Neutrophil (primary cell): ENCODE results near the gene SARM1.

Source experiments
- H3K27ac ChIP-seq: fragments of 200-600 bp; sonication (generic); 2 replicates; pipeline ENCODE4 v1.5.1; 2016; ENCODE audit warnings: mild to moderate bottlenecking, moderate library complexity
- H3K27me3 ChIP-seq: fragments of 200-600 bp; sonication (generic); 2 replicates; pipeline ENCODE4 v1.6.0; 2016; ENCODE audit warnings: mild to moderate bottlenecking
- H3K36me3 ChIP-seq: fragments of 200-600 bp; sonication (generic); 2 replicates; pipeline ENCODE4 v1.5.1; 2017
- H3K4me1 ChIP-seq, 2 experiments: fragments of 200-600 bp in 1 of 2; sonication (generic) in 1 of 2; 1 replicate in 1 of 2; 2 replicates in 1 of 2; pipeline versions ENCODE4 v1.5.1 to v1.6.1; 2013 to 2016; ENCODE audit warnings: low read depth in 1 of 2, low read length in 1 of 2, mild to moderate bottlenecking in 1 of 2, moderate library complexity in 1 of 2; ENCODE audit not compliant: control insufficient read depth in 1 of 2, insufficient read depth in 1 of 2
- H3K4me3 ChIP-seq, 2 experiments: fragments of 200-600 bp in 1 of 2; sonication (generic) in 1 of 2; 1 replicate in 1 of 2; 2 replicates in 1 of 2; pipeline ENCODE4 v1.5.1; 2013 to 2016; ENCODE audit warnings: low read depth in 1 of 2, low read length in 1 of 2, mild to moderate bottlenecking in 1 of 2, moderate library complexity in 1 of 2
- H3K9me3 ChIP-seq: fragments of 200-600 bp; sonication (generic); 2 replicates; pipeline ENCODE4 v1.5.1; 2016
- CTCF ChIP-seq: fragments of 200-600 bp; sonication (generic); IDR thresholded peaks from 2 replicates; pipeline ENCODE4 v1.5.1; 2016; ENCODE audit warnings: antibody characterized with exemption

Gene SARM1

GRCh38 chr17:28327031-28327607 lies 44.4 kb upstream of the SARM1 start:
- no peak overlapping the region for H3K27ac ChIP-seq

GRCh38 chr17:28327709-28328108 lies 43.8 kb upstream of the SARM1 start:
- Histone ChIP-seq H3K36me3 (peaks cover 48% of the 10 kb centered on the region), H3K4me3 (no peak overlapping the region), H3K4me1 (peaks cover 2 to 8% of the 10 kb centered on the region in 2 experiments), H3K27me3 (no peaks in the 10 kb centered on the region), H3K27ac (no peak overlapping the region), H3K9me3 (no peaks in the 10 kb centered on the region)
- TF ChIP-seq CTCF: no peak

More at GRCh38 chr17:28327031-28327607, 44.4 kb upstream of the SARM1 start:
- Histone ChIP-seq H3K9me3 (no peaks in the 10 kb centered on the region), H3K4me3 (no peak overlapping the region), H3K27me3 (no peaks in the 10 kb centered on the region), H3K4me1 (peaks cover 0 to 3% of the 10 kb centered on the region in 2 experiments), H3K36me3 (peaks cover 47% of the 10 kb centered on the region)
- no peak for TF ChIP-seq CTCF

GRCh38 chr17:28328325-28328724 lies 43.2 kb upstream of the SARM1 start:
- no peaks in the 10 kb centered on the region for H3K9me3 ChIP-seq
- peaks cover 48% of the 10 kb centered on the region for H3K36me3 ChIP-seq
- H3K27me3 ChIP-seq: no peaks in the 10 kb centered on the region
- no peak overlapping the region for H3K4me3 ChIP-seq
- H3K4me1 ChIP-seq: peaks cover 8 to 14% of the 10 kb centered on the region in 2 experiments
- TF ChIP-seq CTCF: no peak
- no peak overlapping the region for H3K27ac ChIP-seq

- Histone ChIP-seq H3K4me1 (peaks cover 27 to 30% of the 10 kb centered on the region in 2 experiments), H3K27me3 (no peaks in the 10 kb centered on the region), H3K9me3 (no peaks in the 10 kb centered on the region), H3K36me3 (peaks cover 48% of the 10 kb centered on the region), H3K27ac (no peak overlapping the region), H3K4me3 (no peak overlapping the region)
- TF ChIP-seq CTCF: no peak
Measured at GRCh38 chr17:28330671-28331070, 40.8 kb upstream of the SARM1 start.

GRCh38 chr17:28331891-28332420 lies 39.5 kb upstream of the SARM1 start:
- Histone ChIP-seq H3K27me3 (no peaks in the 10 kb centered on the region), H3K4me1 (peaks cover 38 to 42% of the 10 kb centered on the region in 2 experiments), H3K27ac (no peak overlapping the region), H3K36me3 (peaks cover 48% of the 10 kb centered on the region), H3K4me3 (no peak overlapping the region), H3K9me3 (no peaks in the 10 kb centered on the region)
- no peak for TF ChIP-seq CTCF
